Vagina (tissue), 2 donors: ENCODE measurements around the gene EXPH5.

Experiments used
- CTCF ChIP-seq, 3 experiments: fragments of 450-650 bp in 2 of 3; fragments of 200-600 bp in 1 of 3; sonication (generic) in 1 of 3; IDR thresholded peaks; one replicate each; pipeline ENCODE4 v1.5.1; 2017 to 2019; ENCODE audit warnings: antibody characterized with exemption in 3 of 3, mild to moderate bottlenecking in 2 of 3, moderate library complexity in 2 of 3
- POLR2A ChIP-seq, 2 donors: fragments of 450-650 bp; IDR thresholded peaks; one replicate each; pipeline ENCODE4 v1.6.1; 2017; ENCODE audit warnings: antibody characterized with exemption in 2 of 2, mild to moderate bottlenecking in 2 of 2, moderate library complexity in 2 of 2
- POLR2AphosphoS5 ChIP-seq, 2 donors: sonication (generic); formaldehyde crosslinking; IDR thresholded peaks; one replicate each; pipeline ENCODE4 v1.9.0; 2017; ENCODE audit warnings: antibody characterized with exemption in 2 of 2, mild to moderate bottlenecking in 2 of 2, low read depth in 1 of 2; ENCODE audit not compliant: insufficient read depth in 1 of 2

- TF ChIP-seq CTCF (IDR thresholded peaks at IDR 0.05): no peak
- no peak for TF ChIP-seq POLR2A (IDR thresholded peaks at IDR 0.05)
- TF ChIP-seq POLR2AphosphoS5 (IDR thresholded peaks at IDR 0.05; ENCODE audit: insufficient read depth in 1 of 2, low read depth in 1 of 2): no peak
Observed at GRCh38 chr11:108500721-108501120, 92.8 kb downstream of the EXPH5 start.
